Middle frontal gyrus (tissue), 1 donor: ENCODE data around the gene HRCT1.
A peak's percentile ranks its signal among the peaks of the same experiment; 100 is the strongest.
"Not testable (repeated sequence)": the region's sequence is repeated elsewhere in the genome, so short reads cannot be mapped to it uniquely, and the experiment has no call there.

Experiments
- DNase-seq: peaks from one replicate; pipeline ENCODE4 v3.0.0-alpha.2; 2015; ENCODE audit warnings: low spot score; ENCODE audit errors: extremely low spot score

Gene HRCT1

GRCh38 chr9:35905912-35906679, at the start of gene HRCT1:
HRCT1 (plus strand) TSS chr9:35906202; CDS start chr9:35906288, 86 bp downstream.
- DNase-seq, result no peak

- no peak for DNase-seq
These were observed 49.8 kb upstream of the HRCT1 start for GRCh38 chr9:35856206-35856605.

- DNase-seq, result no peak
These were observed 49.1 kb upstream of the HRCT1 start for GRCh38 chr9:35856882-35857281.

- no peak for DNase-seq
These were observed 47.5 kb upstream of the HRCT1 start for GRCh38 chr9:35858458-35858857.

DNA sequence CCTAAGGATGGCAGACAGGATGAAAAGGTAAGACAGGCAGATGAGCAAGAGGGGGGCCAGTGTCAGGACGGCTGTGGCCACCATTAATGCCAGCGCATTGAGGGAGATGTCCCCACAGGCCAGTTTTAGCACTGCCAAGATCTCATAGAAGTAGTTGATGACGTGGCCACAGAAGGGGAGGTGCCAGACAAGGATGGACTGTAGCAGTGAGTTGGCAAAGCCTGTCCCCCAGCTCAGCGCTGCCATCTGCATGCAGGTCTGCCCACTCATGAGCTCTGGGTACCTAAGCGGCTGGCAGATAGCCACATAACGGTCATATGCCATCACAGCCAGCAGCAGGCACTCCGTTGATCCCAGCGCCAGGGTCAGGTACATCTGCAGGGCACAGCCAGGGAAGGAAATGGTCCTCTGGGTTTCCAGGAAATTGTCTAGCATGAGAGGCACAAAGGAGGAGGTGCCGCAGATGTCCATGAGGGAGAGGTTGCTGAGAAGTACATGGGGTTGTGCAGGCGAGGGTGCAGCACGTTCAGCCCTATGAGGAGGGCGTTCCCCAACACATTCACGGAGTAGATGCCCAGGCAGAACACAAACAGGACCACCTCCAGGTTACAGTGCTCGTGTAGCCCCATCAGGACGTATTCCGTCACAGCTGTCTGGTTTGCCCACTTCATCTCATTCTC, 46.6 kb upstream of the HRCT1 start:
- DNase-seq, result no peak

DNA sequence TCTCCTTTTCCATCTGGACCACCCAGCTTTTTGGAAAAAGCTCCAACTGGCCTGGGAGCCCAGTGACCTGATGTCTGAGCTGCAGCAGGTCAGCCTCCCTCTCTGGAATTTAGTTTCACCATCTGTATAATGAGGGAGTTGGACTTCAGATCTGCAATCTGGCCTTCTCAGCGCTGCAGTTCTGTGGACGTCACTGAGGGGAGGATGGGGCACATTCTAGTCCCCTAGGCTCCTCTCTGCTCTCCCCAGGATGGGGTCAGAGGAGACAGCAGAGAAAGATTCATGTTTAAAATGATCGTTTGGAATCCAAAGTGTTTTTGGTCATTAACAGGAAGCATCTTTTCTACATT, 46.0 kb upstream of the HRCT1 start:
- DNase-seq, result no peak

DNA sequence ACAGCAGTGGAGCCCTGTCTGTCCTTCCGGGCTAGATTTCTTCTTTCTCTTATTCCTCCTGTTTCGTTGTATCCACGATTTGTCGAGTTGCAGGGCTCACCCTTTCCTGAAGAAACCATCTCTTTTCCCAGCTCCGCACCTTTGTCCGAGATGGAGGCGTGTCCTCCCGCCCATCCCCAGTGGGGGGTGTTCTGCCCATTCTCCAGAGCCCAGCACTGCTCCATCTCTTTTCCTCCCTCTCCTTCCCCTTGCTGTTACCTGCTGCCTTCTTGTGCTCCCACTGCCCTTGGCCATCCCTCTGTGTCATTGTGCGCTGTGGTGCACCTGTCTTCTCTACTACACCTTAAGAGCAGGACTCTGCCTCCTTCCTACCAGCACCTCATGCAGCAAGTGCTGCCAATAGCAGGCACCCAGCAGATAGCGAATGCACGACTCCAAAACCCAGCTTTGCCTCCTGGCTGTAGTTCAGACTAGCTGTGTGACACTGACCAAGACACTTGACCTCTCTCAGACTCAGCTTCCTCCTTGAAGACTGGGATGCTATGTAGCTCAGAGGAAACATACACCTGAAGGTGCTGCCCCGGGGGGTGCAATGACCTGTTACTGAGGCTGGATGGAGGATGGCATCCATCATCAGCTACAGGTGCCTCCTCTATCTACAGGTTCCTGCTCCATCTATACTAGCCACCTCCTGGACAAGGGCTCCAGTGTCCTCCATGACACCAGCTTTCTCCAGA, 44.7 kb upstream of the HRCT1 start:
- DNase-seq, result no peak

DNA sequence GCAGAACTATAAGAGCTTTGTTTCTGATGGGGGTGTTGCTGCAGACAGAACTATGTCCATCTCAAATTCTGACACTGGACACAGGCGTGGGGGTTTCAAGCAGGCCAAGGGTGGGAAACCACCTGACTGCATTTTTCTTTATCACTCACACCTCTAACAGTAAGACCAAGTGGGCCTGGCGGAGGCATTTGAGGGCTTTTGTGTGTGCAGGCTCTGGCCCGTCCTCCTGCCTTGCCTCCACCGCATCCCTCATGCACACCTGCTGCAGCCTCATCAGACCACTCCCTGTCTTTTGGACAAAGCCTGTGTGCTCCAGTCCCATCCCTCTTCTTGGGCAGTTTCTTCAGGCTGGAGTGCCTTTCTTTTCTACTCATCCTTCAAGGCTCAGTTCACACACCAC, 43.7 kb upstream of the HRCT1 start:
- DNase-seq, result no peak

GRCh38 chr9:35863583-35863982, 42.4 kb upstream of the HRCT1 start:
- DNase-seq, result no peak

DNA sequence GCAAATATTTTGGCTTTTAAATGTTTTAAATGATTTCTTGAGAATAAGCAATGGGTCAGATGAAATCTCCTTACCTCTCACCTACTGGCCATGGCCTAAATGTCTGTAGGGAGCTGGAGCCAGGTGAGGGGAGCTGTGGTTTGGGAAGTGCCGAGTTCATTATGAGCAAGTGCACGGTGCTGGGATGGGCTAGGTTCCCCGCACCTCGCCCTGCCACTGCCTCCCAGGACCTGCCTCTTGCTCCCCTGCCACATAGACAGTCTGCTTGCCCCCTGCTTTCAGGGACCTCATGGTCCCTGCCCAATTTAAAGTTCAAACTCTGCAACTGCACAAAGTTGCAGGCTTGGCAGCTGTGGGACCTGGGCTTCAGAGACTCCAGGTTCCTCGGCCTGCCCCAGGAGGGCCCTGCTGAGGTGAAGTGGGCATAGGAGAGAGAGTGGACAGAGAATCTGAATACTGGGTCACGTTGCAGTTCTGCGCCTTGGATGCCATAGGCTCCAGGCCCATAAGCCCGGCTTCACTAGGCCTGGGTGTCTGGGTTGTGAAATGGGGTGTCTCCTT, 41.2 kb upstream of the HRCT1 start:
- DNase-seq, result no peak

DNA sequence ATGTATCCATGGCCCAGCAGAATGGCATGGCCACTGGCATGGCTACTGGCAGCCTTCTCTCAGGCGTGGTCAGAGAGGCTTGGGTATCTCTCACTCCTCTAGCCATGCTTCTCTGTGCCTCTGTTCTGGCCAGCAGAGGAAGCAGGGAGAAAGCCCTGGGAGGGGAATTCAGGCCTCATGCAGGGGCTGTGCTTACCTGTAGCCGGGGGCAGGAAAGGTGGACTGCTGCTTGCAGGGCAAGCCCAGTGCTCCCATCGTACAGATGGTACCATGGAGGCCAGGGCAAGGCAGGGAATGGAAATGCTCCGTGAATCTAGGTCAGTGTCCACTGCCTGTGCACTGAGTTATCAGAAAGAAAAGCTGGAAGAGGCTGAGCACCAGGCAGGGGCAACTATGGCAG, 38.5 kb upstream of the HRCT1 start:
- no peak for DNase-seq

GRCh38 chr9:35868933-35869332, 37.1 kb upstream of the HRCT1 start:
- DNase-seq, result no peak

DNA sequence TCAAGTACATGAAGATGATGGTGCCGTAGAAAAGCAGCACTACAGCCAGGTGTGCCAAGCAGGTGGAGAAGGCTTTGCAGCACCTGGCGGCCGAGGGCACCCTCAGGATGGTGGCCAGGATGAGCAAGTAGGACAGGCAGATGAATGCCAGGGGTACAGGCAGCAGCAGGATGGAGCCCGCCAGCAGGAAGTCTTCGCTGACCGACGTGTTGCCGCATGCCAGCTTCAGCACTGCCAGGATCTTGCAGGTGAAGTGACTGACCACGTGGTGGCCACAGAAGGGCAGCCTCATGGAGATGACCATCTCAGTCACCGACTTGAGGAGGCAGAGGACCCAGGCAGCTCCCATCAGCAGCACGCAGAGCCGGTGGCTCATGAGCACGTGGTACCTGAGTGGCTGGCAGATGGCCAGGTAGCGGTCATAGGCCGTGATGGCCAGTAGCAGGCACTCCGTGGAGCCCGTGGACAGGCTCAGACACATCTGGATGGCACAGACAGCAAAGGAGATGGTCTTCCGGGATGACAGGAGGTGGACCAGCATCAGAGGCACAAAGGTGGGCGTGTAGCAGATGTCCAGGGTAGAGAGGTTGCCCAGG, 36.3 kb upstream of the HRCT1 start:
- DNase-seq, result no peak

DNA sequence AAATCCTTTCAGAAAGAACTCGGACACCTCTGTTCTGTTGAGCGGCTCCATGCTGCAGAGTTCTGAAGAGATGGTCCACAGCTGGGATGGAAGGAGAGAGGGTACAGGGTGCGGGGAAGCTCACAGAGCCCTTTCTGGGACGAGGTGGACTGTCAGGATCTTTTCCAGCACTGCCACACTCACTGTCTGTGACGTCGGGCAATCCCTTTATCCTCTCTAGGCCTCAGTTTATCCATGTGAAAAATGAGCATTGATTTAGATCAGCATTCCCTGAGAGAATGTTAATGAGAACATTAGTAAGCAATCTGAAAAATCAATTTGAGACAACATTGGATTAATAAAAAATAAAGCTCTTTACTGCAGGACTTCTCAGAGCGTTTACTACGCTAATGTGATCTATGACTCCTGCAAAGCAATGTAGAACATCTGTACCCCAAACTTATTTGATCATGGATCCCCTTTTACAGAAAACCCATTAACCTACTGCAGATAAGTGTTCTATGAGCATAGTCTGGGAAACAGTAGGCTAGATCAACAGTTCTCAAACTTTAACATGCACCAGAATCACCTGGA, 35.6 kb upstream of the HRCT1 start, which contains the start of gene OR13J1:
Gene OR13J1 (minus strand): TSS at position 51 of the 573 bp plus-strand sequence. CDS start 0 bp downstream, at position 51.
- no peak for DNase-seq

DNA sequence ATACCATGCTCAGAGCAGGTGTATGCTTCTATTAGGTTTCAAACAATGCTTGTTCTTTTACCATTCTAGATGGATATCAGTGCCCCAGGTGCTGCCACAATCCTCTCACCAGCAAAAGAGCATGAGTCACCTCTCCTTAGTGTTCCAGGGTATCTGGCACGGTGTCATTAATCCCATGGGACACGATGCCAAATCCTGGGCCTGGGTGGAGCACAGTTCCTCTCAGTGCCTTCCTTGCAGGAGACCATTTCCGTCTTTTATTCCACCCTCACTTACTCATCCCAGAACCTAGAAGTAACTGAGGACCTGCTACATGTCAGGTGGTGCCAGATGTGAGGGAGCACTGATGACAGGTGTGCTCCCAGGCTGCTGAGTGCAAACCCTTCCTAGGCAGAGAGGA, 34.5 kb upstream of the HRCT1 start:
- no peak for DNase-seq

GRCh38 chr9:35872505-35872904, 33.5 kb upstream of the HRCT1 start:
- peak; percentile 7 for DNase-seq

- peak; percentile 56 for DNase-seq
These were observed 23.6 kb upstream of the HRCT1 start for GRCh38 chr9:35882263-35882848.

DNA sequence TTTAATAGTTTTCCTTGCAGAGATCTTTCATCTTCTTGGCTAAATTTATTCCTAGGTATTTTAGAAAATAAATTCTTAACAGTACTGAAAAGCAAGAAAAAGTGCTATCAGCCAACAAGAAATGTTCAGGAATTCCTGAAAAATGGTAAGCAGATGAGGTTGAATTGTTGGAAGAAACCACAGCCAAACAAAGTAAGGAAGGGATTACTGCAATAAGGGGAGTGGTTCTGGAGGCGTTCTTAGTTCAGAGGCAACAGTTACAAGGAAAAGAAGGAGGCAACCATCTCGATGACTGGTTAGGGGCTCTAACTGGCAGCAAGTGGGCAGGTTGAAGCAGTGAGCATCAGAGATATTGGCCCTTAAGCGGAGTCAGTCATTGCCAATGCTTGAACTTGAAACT, 23.0 kb upstream of the HRCT1 start:
- DNase-seq, result no peak

DNA sequence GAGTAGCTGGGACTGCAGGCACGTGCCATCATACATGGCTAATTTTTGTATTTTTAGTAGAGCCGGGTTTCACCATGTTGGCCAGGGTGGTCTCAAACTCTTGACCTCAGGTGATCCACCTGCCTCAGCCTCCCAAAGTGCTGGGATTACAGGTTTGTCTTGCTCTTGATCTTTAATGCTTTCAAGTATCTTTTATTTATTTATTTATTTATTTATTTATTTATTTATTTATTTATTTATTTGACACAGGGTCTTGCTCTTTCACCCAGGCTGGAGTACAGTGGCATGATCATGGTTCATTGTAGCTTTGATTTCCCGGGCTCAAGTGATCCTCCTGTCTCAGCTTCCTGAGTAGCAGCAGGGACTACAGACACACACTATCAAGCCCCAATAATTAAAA, 21.1 kb upstream of the HRCT1 start:
- DNase-seq, result not testable (repeated sequence)

- DNase-seq, result no peak
These were observed 14.4 kb upstream of the HRCT1 start for GRCh38 chr9:35891646-35892045.

GRCh38 chr9:35892051-35892450, 14.0 kb upstream of the HRCT1 start:
- DNase-seq, result no peak
